D721Med (cell line): ENCODE measurements around the gene SIGMAR1.
"Not testable (repeated sequence)": the region's sequence is repeated elsewhere in the genome, so short reads cannot be mapped to it uniquely, and the experiment has no call there.

Experiments used
- DNase-seq: peaks from one replicate; pipeline ENCODE4 v3.0.0; 2011; ENCODE audit warnings: low spot score; ENCODE audit not compliant: insufficient read length
- FAIRE-seq: peaks from 2 replicates; lab custom pipeline; 2011; peaks lifted over from hg19 to GRCh38; lab: Jason Lieb, UNC
- CTCF ChIP-seq: IDR thresholded peaks from 2 replicates; pipeline ENCODE4 v1.5.1; 2012; ENCODE audit warnings: mild to moderate bottlenecking, control low read depth; ENCODE audit not compliant: insufficient read depth; ENCODE audit errors: missing control alignments

SIGMAR1 gene

GRCh38 chr9:34648673-34649072 lies 11.1 kb upstream of the SIGMAR1 start:
- DNase-seq (no peak), FAIRE-seq (no peak)
- TF ChIP-seq CTCF, result no peak

GRCh38 chr9:34647651-34648050 lies 10.1 kb upstream of the SIGMAR1 start:
- no peak for TF ChIP-seq CTCF
- DNase-seq, result no peak

GRCh38 chr9:34647084-34647403 lies 9.5 kb upstream of the SIGMAR1 start:
- no peak for TF ChIP-seq CTCF
- no peak for DNase-seq
- no peak for FAIRE-seq

More at GRCh38 chr9:34647651-34648050, 10.1 kb upstream of the SIGMAR1 start:
- FAIRE-seq, result no peak

GRCh38 chr9:34646211-34647083 lies 8.9 kb upstream of the SIGMAR1 start, which contains the start of gene GALT:
TSS of gene GALT (plus strand) at chr9:34646675. CDS start at chr9:34646705, 30 bp downstream.
- TF ChIP-seq CTCF, result peak; percentile 39
- DNase-seq (peak; percentile 99), FAIRE-seq (no peak)

- FAIRE-seq, result no peak
- TF ChIP-seq CTCF, result no peak
These were observed 7.3 kb upstream of the SIGMAR1 start for GRCh38 chr9:34644766-34645314.

GRCh38 chr9:34642679-34643078 lies 5.1 kb upstream of the SIGMAR1 start:
- FAIRE-seq (no peak), DNase-seq (no peak)
- no peak for TF ChIP-seq CTCF

More at GRCh38 chr9:34644766-34645314, 7.3 kb upstream of the SIGMAR1 start:
- DNase-seq, result no peak

GRCh38 chr9:34639322-34639721 lies 1.7 kb upstream of the SIGMAR1 start:
- FAIRE-seq, DNase-seq: not testable (repeated sequence)
